ENCODE data around the gene GSK3A. TPM values are rescaled to one million over a fixed set of nuclear protein-coding genes. Genes with fewer than 3 reads are reported as not detected.

The GSK3A gene
- total and polyA plus RNA-seq, 9 of the 15 experiments (the other 6 are each of a cell fraction or from before 2014, with no cell fraction given): 0.62 to 90.7 (median 33.3) TPM

GRCh38 chr19:42255766-42256745 is 13.7 kb upstream of the GSK3A start (continued):
- no peak for TF ChIP-seq GTF2F1 (IDR thresholded peaks at IDR 0.05; ENCODE audit: low read depth, low read length)
- TF ChIP-seq ZNF778 (CRISPR knock-in tag; IDR thresholded peaks at IDR 0.05): no peak
- 0 out of 2 replicates have a peak, but pooled peaks have one; percentile 33 for TF ChIP-seq ZBTB40 (IDR thresholded peaks at IDR 0.05)
- TF ChIP-seq ZBTB40 (CRISPR knock-in tag; IDR thresholded peaks at IDR 0.05): no peak
- TF ChIP-seq ZNF445 (CRISPR knock-in tag; IDR thresholded peaks at IDR 0.05; ENCODE audit: low read depth): no peak
- no peak for TF ChIP-seq ZNF79 (CRISPR knock-in tag; IDR thresholded peaks at IDR 0.05; ENCODE audit: low read depth)
- TF ChIP-seq DACH1 (IDR thresholded peaks at IDR 0.05; ENCODE audit: partially characterized antibody): no peak
- no peak for TF ChIP-seq MTA2 (IDR thresholded peaks at IDR 0.05; ENCODE audit: low read depth)
- no peak for TF ChIP-seq RUNX1 (IDR thresholded peaks at IDR 0.05; ENCODE audit: low read depth)
- TF ChIP-seq MECOM (CRISPR knock-in tag; IDR thresholded peaks at IDR 0.05): no peak
- TF ChIP-seq HDAC3 (IDR thresholded peaks at IDR 0.05; ENCODE audit: borderline replicate concordance, partially characterized antibody): no peak
- no peak for TF ChIP-seq ZNF224 (CRISPR knock-in tag; IDR thresholded peaks at IDR 0.05)
- no peak for TF ChIP-seq NONO (IDR thresholded peaks at IDR 0.05; ENCODE audit: low read depth in 2 of 2, low read length in 1 of 2)
- no peak for TF ChIP-seq POLR3A (IDR thresholded peaks at IDR 0.05; ENCODE audit: borderline replicate concordance, extremely low read depth, insufficient read depth, insufficient read length)
- no peak for TF ChIP-seq ZNF699 (CRISPR knock-in tag; IDR thresholded peaks at IDR 0.05; ENCODE audit: insufficient replicate concordance)
- TF ChIP-seq ZBTB7A (IDR thresholded peaks at IDR 0.05; ENCODE audit: borderline replicate concordance, control insufficient read depth, low read depth, low read length): no peak; the same call in 1 of the 2 replicates
- no peak for TF ChIP-seq ZNF175 (CRISPR knock-in tag; IDR thresholded peaks at IDR 0.05; ENCODE audit: low read depth)
- no peak for TF ChIP-seq HOXB6 (CRISPR knock-in tag; IDR thresholded peaks at IDR 0.05; ENCODE audit: borderline replicate concordance)
